ENCODE measurements around the gene ZMYM3.
A peak's percentile ranks its signal among the peaks of the same experiment; 100 is the strongest.

The ZMYM3 gene

DNA sequence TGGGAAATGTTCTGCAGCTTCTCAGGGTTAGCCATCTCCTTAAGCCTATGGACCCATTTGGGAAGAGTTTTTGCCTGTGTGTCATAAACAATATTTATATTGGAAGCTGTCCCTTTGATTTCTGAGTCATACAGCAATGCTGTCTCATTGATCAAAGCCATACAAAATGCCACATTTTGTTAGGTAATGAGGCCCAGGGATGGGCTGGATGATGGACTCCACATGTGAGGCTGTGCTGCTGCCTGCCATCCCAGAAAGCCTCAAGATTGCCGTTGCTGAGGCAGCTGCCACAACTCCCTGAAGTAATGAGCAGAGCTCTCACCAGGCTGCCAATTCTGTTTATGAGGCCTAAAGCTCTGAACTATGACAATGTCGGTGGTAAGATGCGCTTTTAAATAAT, 43.1 kb downstream of the ZMYM3 start:
- DNase-seq: no peak

- DNase-seq: no peak
These were observed 54.5 kb downstream of the ZMYM3 start for GRCh38 chrX:71199252-71200008.

DNA sequence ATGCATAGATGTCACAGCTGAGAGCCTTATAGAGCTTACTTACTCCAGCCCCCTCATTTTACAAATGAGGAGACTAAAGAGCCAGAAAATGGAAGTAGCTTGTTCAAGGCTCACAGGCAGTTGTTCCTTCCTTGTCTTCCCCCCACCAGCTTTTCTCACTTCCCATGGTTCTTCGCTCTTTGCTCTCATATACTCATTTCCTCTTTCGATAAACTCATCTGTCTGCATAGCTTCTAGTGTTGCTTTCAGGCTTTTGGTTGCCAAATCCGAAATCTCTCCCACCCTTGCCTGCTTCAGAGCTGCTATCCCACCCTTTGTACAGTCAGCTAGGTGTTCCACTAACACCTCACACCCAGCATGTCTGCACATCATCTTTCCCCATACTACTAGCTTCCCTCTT, 55.9 kb downstream of the ZMYM3 start:
- DNase-seq: peak in 1 of 5 experiments; percentile 65

DNA sequence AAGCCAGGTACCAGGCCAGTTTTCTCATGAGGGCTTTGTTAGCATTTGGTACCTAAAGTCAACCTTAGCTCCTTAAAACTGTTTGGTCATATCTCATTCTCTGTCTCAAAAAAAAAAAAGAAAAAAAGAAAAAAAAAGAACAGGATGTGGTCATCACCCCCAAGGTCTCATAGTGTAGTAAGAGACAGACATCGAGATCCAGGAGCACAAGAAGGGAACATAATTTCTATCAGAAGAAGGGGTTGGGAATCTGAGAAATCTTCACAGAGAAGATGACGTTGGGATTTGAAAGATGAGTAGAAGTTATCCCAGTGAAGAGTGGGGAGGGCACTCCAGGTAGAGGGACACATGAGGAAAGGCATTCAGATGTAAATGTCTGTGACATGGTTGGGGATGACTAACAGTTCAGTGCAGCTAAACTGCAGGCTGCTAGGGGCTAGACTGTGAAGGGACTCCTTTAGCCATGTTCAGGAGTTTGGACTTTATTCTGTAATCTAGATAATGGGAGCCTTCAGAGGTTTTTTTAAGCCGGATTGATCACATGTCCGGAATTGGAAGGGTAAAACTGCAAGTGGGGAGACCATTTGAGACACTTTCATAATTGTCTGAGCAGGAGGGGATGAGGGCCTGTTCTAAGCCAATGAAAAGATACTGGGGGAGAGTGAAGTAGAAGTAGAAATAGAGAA, 57.8 kb downstream of the ZMYM3 start:
- peak in 2 of 5 experiments; percentile 46 to 66 for DNase-seq

GRCh38 chrX:71191248-71191647, 62.7 kb downstream of the ZMYM3 start:
- DNase-seq: no peak
